Suprapubic skin (tissue), 4 donors: ENCODE measurements around the gene ZNF776. TPM values are rescaled to one million over a fixed set of nuclear protein-coding genes. Genes with fewer than 3 reads are reported as not detected.
A peak's percentile ranks its signal among the peaks of the same experiment; 100 is the strongest.
"Not testable (repeated sequence)": the region's sequence is repeated elsewhere in the genome, so short reads cannot be mapped to it uniquely, and the experiment has no call there.

ENCODE experiments used
- DNase-seq, 2 donors: peaks; one replicate each; pipeline ENCODE4 v3.0.0-alpha.2; 2019; ENCODE audit warnings: low spot score in 2 of 2
- H3K27ac ChIP-seq: fragments of 200-600 bp; sonication (generic); one replicate; pipeline ENCODE4 v1.5.1; 2019
- H3K27me3 ChIP-seq: fragments of 200-600 bp; sonication (generic); one replicate; pipeline ENCODE4 v1.5.1; 2019
- H3K36me3 ChIP-seq: fragments of 200-600 bp; sonication (generic); one replicate; pipeline ENCODE4 v1.5.1; 2019
- H3K4me1 ChIP-seq: fragments of 200-600 bp; sonication (generic); one replicate; pipeline ENCODE4 v1.5.1; 2019
- H3K4me3 ChIP-seq: fragments of 200-600 bp; sonication (generic); one replicate; pipeline ENCODE4 v1.5.1; 2019; ENCODE audit warnings: mild to moderate bottlenecking
- H3K9me3 ChIP-seq: fragments of 200-600 bp; sonication (generic); one replicate; pipeline ENCODE4 v1.5.1; 2019
- CTCF ChIP-seq, 2 donors: fragments of 200-600 bp in 1 of 2; fragments of 450-650 bp in 1 of 2; sonication (generic) in 1 of 2; IDR thresholded peaks; one replicate each; pipeline ENCODE4 v1.5.1; 2016 to 2019; ENCODE audit warnings: antibody characterized with exemption in 2 of 2, mild to moderate bottlenecking in 1 of 2, moderate library complexity in 1 of 2
- EP300 ChIP-seq: sonication (generic); formaldehyde crosslinking; IDR thresholded peaks from one replicate; pipeline ENCODE4 v1.6.1; 2017; ENCODE audit warnings: antibody characterized with exemption
- POLR2A ChIP-seq, 2 donors: fragments of 450-650 bp; IDR thresholded peaks; one replicate each; pipeline ENCODE4 v1.6.1; 2017; ENCODE audit warnings: antibody characterized with exemption in 2 of 2, mild to moderate bottlenecking in 2 of 2, moderate library complexity in 2 of 2
- POLR2AphosphoS5 ChIP-seq, 3 donors: sonication (generic); formaldehyde crosslinking; IDR thresholded peaks; one replicate each; pipeline ENCODE4 v1.6.1; 2017; ENCODE audit warnings: antibody characterized with exemption in 3 of 3
- WGBS: methylation state at CpG from one replicate; pipeline ENCODE4 v1.1.5; 2018; 5-methylcytosine and 5-hydroxymethylcytosine counted together
- total RNA-seq, 4 donors: library from RNA; depleted of rRNA; stranded (reverse); fragments of >200 nt; gene quantifications; one replicate each; pipeline ENCODE4 v1.1.0, GENCODE V29; 2016

ZNF776 gene
- total RNA-seq, 4 donors from 2014 or later, result 11.2 to 23.8 (median 15.0) TPM

- Histone ChIP-seq H3K27me3 (no peaks in the 10 kb centered on the region), H3K27ac (no peak overlapping the region), H3K4me1 (no peaks in the 10 kb centered on the region), H3K4me3 (no peak overlapping the region), H3K36me3 (peaks cover 14% of the 10 kb centered on the region), H3K9me3 (peaks cover 62% of the 10 kb centered on the region)
- WGBS, result 70% methylated on average over 15 of the region's 15 CpGs
- no peak for DNase-seq
- TF ChIP-seq EP300 (no peak), POLR2AphosphoS5 (IDR thresholded peaks at IDR 0.05) (no peak), CTCF (IDR thresholded peaks at IDR 0.05) (no peak), POLR2A (IDR thresholded peaks at IDR 0.05) (no peak)
Observed at GRCh38 chr19:57709616-57710015, 37.0 kb upstream of the ZNF776 start.

- no peak for TF ChIP-seq POLR2AphosphoS5 (IDR thresholded peaks at IDR 0.05)
- no peak for DNase-seq
- Histone ChIP-seq H3K4me3 (no peak overlapping the region), H3K4me1 (no peaks in the 10 kb centered on the region), H3K9me3 (peaks cover 68% of the 10 kb centered on the region), H3K27ac (no peak overlapping the region), H3K27me3 (no peaks in the 10 kb centered on the region), H3K36me3 (peaks cover 17% of the 10 kb centered on the region)
- 73% methylated on average over 1 of the region's 1 CpG for WGBS
Observed at GRCh38 chr19:57712222-57712621, 34.4 kb upstream of the ZNF776 start.

- no peak overlapping the region for H3K27ac ChIP-seq
- peaks cover 39% of the 10 kb centered on the region for H3K36me3 ChIP-seq
- H3K9me3 ChIP-seq, result peaks cover 73% of the 10 kb centered on the region
- no peaks in the 10 kb centered on the region for H3K27me3 ChIP-seq
- no peak for DNase-seq
- TF ChIP-seq POLR2AphosphoS5 (IDR thresholded peaks at IDR 0.05) (no peak), CTCF (IDR thresholded peaks at IDR 0.05) (no peak), POLR2A (IDR thresholded peaks at IDR 0.05) (no peak), EP300 (no peak)
- H3K4me1 ChIP-seq, result no peaks in the 10 kb centered on the region
- H3K4me3 ChIP-seq, result no peak overlapping the region
Observed at GRCh38 chr19:57719424-57719823, 27.2 kb upstream of the ZNF776 start.

- Histone ChIP-seq H3K27ac (no peak overlapping the region), H3K4me3 (no peak overlapping the region), H3K4me1 (no peaks in the 10 kb centered on the region), H3K36me3 (peaks cover 34% of the 10 kb centered on the region), H3K9me3 (peaks cover 68% of the 10 kb centered on the region), H3K27me3 (no peaks in the 10 kb centered on the region)
- WGBS, result 81% methylated on average over 3 of the region's 4 CpGs
- TF ChIP-seq POLR2AphosphoS5 (IDR thresholded peaks at IDR 0.05), result no peak
- TF ChIP-seq POLR2A (IDR thresholded peaks at IDR 0.05), result no peak
- no peak for TF ChIP-seq CTCF (IDR thresholded peaks at IDR 0.05)
- TF ChIP-seq EP300, result no peak
- DNase-seq, result no peak
Observed at GRCh38 chr19:57719901-57720519, 26.6 kb upstream of the ZNF776 start.

- Histone ChIP-seq H3K27ac (no peak overlapping the region), H3K9me3 (peaks cover 72% of the 10 kb centered on the region), H3K36me3 (peaks cover 34% of the 10 kb centered on the region), H3K27me3 (no peaks in the 10 kb centered on the region), H3K4me3 (no peak overlapping the region), H3K4me1 (no peaks in the 10 kb centered on the region)
- WGBS, result over 99% methylated on average over 10 of the region's 10 CpGs
- no peak for TF ChIP-seq POLR2AphosphoS5 (IDR thresholded peaks at IDR 0.05)
- TF ChIP-seq POLR2A (IDR thresholded peaks at IDR 0.05), result no peak
- TF ChIP-seq CTCF (IDR thresholded peaks at IDR 0.05), result no peak
- no peak for TF ChIP-seq EP300
- DNase-seq, result no peak
Observed at GRCh38 chr19:57720878-57721277, 25.7 kb upstream of the ZNF776 start.

- not testable (repeated sequence) for H3K4me1 ChIP-seq, H3K27me3 ChIP-seq, H3K4me3 ChIP-seq, DNase-seq, H3K27ac ChIP-seq, H3K36me3 ChIP-seq
- peaks cover 18% of the 10 kb centered on the region for H3K9me3 ChIP-seq
- peak in 1 of 2 donors; percentile 21 for TF ChIP-seq CTCF (IDR thresholded peaks at IDR 0.05)
- 7% methylated on average over 9 of the region's 10 CpGs for WGBS
Observed at GRCh38 chr19:57738320-57738719, 8.3 kb upstream of the ZNF776 start.

DNA sequence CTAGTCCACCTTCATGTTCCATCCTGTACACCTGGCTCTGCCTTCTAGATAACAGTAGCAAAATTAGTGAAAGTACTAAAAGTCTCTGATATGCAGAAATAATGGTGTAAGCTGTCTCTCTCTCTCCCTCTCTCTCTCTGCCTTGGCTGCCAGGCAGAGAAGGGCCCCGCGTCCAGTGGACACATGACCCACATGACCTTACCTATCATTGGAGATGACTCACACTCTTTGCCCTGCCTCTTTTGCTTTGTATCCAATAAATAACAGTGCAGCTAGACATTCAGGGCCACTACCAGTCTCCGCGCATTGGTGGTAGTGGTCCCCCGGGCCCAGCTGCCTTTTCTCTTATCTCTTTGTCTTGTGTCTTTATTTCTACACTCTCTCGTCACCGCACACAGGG is 7.8 kb upstream of the ZNF776 start:
- not testable (repeated sequence) for H3K4me1 ChIP-seq, H3K36me3 ChIP-seq, DNase-seq, H3K4me3 ChIP-seq, H3K27me3 ChIP-seq, H3K27ac ChIP-seq
- WGBS, result 93% methylated on average over 7 of the region's 7 CpGs
- peaks cover 18% of the 10 kb centered on the region for H3K9me3 ChIP-seq
